Measurements from ENCODE around the gene RPS23.

Gene RPS23

DNA sequence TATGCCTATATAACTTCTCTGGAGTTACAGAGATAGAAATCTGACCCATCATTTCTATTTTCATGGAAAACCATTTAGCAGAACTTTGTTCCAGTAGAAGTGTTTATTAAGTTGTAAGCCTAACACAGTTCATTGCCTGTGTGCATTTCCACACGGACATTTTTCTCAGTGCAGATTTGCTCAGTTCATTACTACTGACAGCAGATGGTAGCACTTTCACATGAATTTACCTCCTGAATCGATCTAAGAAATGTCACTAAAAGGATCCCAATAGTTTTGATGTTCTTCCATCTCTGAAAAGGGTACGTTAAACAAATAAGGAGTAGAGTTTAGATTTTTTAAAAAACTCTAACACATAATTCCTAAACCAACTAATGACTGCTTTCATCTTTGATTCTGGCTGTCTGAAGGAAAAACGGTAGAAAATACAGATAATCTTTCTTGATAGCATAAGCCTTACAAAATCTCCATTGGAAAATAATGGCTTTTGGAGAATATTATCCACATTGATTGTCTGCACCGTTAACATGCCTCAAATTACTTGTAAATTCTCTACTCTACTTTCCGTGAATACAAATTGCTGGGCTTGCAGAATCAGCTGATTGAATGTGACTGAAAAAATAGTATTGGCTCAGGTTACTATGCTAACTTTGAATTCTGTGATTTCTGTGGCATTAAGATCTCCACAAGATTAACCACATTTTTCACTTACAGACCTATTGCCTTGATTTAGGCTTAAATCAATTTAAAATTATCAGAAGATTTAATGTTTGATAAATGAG, 33.1 kb downstream of the RPS23 start:
- no peak for DNase-seq (ENCODE audit: low read depth)

DNA sequence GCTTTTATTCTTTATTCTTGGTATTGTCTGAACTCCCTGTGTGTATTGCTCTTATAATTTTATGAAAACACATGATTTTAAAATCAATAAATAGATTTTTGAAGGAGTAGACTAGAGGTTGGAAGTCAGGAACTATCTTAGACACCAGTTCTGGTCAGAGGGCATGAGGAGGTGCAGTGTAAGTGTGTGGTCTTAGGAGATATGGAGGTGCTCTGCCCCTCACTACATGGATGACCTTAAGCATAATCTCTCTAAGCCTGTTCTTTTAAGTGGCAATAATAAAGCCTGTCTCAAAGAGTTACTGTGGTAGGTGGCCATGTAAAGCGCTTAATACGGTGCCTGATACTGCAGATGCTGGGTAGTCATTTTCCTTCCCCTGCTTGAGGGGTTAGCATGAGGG, 34.0 kb downstream of the RPS23 start:
- DNase-seq (ENCODE audit: low read depth) = no peak

DNA sequence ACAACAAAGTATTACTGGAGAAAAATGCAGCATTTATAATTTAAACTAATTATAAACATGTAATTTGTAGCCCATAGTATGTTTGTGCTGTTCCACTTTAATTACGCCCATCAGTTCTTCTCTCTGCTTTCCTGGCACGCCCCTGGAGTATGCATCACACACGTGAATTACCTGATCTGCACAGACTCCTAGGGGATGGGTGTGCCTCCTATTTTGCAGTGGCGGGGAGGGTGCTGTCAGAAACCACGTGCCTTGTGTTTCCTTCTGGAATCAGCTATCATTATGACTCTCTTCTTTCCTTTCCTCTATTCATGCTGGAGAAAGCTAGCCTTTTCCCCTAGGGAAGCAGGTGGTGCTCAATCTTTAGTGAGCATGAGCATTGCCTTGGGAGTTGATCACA, 43.3 kb downstream of the RPS23 start:
- no peak for DNase-seq (ENCODE audit: low read depth)

DNA sequence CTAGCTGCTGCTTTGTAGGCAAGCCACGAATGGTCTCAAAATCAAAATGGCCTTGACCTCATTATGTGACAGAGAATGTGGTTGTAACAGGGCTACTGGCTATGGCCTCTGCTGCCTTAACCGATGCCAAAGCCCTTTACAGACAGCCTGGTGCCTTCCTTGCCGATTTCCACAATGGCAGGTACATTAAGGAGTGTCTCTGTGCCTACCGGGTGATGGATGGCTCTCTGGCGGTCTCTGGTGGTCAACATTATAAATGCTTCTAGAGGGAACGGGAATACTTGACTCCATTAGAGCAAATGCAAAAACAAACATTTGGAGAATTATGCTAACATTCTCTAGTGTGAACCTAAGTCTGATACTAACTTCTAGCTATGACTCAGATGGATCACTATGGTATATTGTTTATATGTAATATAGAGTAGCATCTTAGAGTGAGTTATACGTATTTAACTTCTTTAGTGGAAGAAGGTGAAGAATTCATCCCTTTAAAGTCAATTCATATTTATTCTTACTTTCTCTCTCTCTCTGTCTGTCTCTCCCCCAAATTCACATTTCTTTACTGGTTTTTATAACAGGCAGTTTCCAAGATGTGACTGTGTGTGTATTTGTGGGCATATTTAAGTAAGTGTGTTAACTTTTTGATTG, 52.5 kb downstream of the RPS23 start:
- DNase-seq (ENCODE audit: low read depth) = peak; percentile 44

All from activated T-cell treated with anti-CD3 and anti-CD28 coated beads for 1 hour (primary cell).